ENCODE results near the gene AHI1.

GRCh38 chr6:135385299-135385698, 112.2 kb downstream of the AHI1 start:
- TF ChIP-seq CTCF (IDR thresholded peaks at IDR 0.05) (no peak), POLR2AphosphoS5 (IDR thresholded peaks at IDR 0.05) (no peak), POLR2A (IDR thresholded peaks at IDR 0.05) (no peak)
